Loucy (cell line): ENCODE measurements around the gene TDRD3.
"Not testable (repeated sequence)": the region's sequence is repeated elsewhere in the genome, so short reads cannot be mapped to it uniquely, and the experiment has no call there.

Experiments
- H2AFZ ChIP-seq: fragments of 200-600 bp; sonication (generic); 2 replicates; pipeline ENCODE4 v1.6.0; 2016; ENCODE audit warnings: antibody characterized with exemption, mild to moderate bottlenecking, low read length, moderate library complexity
- H3F3A ChIP-seq: fragments of 200-600 bp; 2 replicates; pipeline ENCODE4 v1.6.0; 2016; ENCODE audit warnings: antibody characterized with exemption, low read depth, mild to moderate bottlenecking
- H3K27me3 ChIP-seq: fragments of 200-600 bp; sonication (generic); 2 replicates; pipeline ENCODE4 v1.6.1; 2014; ENCODE audit warnings: low read length, mild to moderate bottlenecking; ENCODE audit not compliant: insufficient read depth, poor library complexity, severe bottlenecking
- H3K36me3 ChIP-seq: fragments of 200-600 bp; sonication (generic); 2 replicates; pipeline ENCODE4 v1.6.1; 2016; ENCODE audit warnings: low read length; ENCODE audit not compliant: insufficient read depth
- H3K4me1 ChIP-seq: fragments of 200-600 bp; sonication (generic); 2 replicates; pipeline ENCODE4 v1.5.1; 2014; ENCODE audit warnings: low read length, mild to moderate bottlenecking; ENCODE audit not compliant: insufficient read depth, poor library complexity, severe bottlenecking
- H3K4me2 ChIP-seq: fragments of 200-600 bp; sonication (generic); 2 replicates; pipeline ENCODE4 v1.6.0; 2014; ENCODE audit warnings: antibody characterized with exemption, low read length, low read depth, mild to moderate bottlenecking; ENCODE audit not compliant: poor library complexity, severe bottlenecking
- H3K4me3 ChIP-seq: fragments of 200-600 bp; sonication (generic); 2 replicates; pipeline ENCODE4 v1.5.1; 2014; ENCODE audit warnings: low read length, mild to moderate bottlenecking, mixed read lengths; ENCODE audit not compliant: poor library complexity, severe bottlenecking
- H3K79me2 ChIP-seq: fragments of 200-600 bp; sonication (generic); 2 replicates; pipeline ENCODE4 v1.6.1; 2014; ENCODE audit warnings: low read length; ENCODE audit not compliant: insufficient read depth
- H3K9ac ChIP-seq: fragments of 200-600 bp; sonication (generic); 2 replicates; pipeline ENCODE4 v1.6.0; 2014; ENCODE audit warnings: mild to moderate bottlenecking, low read depth, low read length, moderate library complexity; ENCODE audit not compliant: poor library complexity, severe bottlenecking
- H3K9me2 ChIP-seq: fragments of 200-600 bp; sonication (generic); replicated peaks from 2 replicates; pipeline ENCODE4 v1.6.1; 2016; ENCODE audit warnings: low read depth, low read length, mixed read lengths
- H3K9me3 ChIP-seq: fragments of 200-600 bp; sonication (generic); 2 replicates; pipeline ENCODE4 v1.6.1; 2014; ENCODE audit warnings: mild to moderate bottlenecking, antibody characterized with exemption, low read length, low read depth; ENCODE audit not compliant: insufficient read depth
- H4K20me1 ChIP-seq: fragments of 200-600 bp; sonication (generic); 2 replicates; pipeline ENCODE4 v1.6.0; 2014; ENCODE audit warnings: antibody characterized with exemption, low read length, mild to moderate bottlenecking; ENCODE audit not compliant: insufficient read depth, poor library complexity, severe bottlenecking
- EZH2phosphoT487 ChIP-seq: fragments of 200-600 bp; IDR thresholded peaks from 2 replicates; pipeline ENCODE4 v1.6.1; 2018; ENCODE audit warnings: antibody characterized with exemption, mild to moderate bottlenecking, moderate library complexity, borderline replicate concordance
- TF ChIP-seq, protein P1 (sequence below): fragments of 200-600 bp; sonication (generic); conservative IDR thresholded peaks from 2 replicates; pipeline ENCODE4 v1.5.1; 2014; ENCODE audit warnings: mild to moderate bottlenecking, antibody characterized with exemption, low read length

TDRD3 gene

DNA sequence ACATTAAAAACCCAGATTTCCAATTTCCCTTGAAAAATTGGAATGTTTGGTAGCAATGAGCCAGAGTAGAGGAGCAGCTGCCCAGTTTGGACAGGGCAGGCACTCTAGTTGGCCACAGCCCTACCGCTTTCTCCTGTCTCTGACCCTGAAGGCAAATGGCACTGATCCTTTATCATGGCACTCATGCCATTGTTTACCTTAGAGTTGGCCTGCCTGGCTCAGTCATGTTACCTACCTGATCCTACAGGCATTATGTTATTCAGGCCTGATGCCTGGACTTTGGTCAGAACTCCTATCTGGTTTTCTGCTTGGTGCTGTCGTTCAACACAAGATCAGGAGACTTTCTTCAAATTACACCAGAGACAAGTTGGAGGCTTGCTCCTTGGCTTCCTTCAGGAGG lies 24.9 kb upstream of the TDRD3 start:
- H3K9me2 ChIP-seq, result no peaks in the 10 kb centered on the region
- H3K27me3 ChIP-seq, result no peaks in the 10 kb centered on the region
- H2AFZ ChIP-seq, result no peak overlapping the region
- no peak overlapping the region for H3K4me3 ChIP-seq
- H3K9ac ChIP-seq, result no peak overlapping the region
- no peaks in the 10 kb centered on the region for H3K4me1 ChIP-seq
- no peaks in the 10 kb centered on the region for H3K79me2 ChIP-seq
- H3K9me3 ChIP-seq, result no peaks in the 10 kb centered on the region; the same call in 1 of the 2 replicates
- no peaks in the 10 kb centered on the region for H4K20me1 ChIP-seq
- no peaks in the 10 kb centered on the region for H3F3A ChIP-seq
- TF ChIP-seq, protein P1, sequence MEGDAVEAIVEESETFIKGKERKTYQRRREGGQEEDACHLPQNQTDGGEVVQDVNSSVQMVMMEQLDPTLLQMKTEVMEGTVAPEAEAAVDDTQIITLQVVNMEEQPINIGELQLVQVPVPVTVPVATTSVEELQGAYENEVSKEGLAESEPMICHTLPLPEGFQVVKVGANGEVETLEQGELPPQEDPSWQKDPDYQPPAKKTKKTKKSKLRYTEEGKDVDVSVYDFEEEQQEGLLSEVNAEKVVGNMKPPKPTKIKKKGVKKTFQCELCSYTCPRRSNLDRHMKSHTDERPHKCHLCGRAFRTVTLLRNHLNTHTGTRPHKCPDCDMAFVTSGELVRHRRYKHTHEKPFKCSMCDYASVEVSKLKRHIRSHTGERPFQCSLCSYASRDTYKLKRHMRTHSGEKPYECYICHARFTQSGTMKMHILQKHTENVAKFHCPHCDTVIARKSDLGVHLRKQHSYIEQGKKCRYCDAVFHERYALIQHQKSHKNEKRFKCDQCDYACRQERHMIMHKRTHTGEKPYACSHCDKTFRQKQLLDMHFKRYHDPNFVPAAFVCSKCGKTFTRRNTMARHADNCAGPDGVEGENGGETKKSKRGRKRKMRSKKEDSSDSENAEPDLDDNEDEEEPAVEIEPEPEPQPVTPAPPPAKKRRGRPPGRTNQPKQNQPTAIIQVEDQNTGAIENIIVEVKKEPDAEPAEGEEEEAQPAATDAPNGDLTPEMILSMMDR, result no peak
- no peak for TF ChIP-seq EZH2phosphoT487
- no peaks in the 10 kb centered on the region for H3K36me3 ChIP-seq
- H3K4me2 ChIP-seq, result no peak overlapping the region

DNA sequence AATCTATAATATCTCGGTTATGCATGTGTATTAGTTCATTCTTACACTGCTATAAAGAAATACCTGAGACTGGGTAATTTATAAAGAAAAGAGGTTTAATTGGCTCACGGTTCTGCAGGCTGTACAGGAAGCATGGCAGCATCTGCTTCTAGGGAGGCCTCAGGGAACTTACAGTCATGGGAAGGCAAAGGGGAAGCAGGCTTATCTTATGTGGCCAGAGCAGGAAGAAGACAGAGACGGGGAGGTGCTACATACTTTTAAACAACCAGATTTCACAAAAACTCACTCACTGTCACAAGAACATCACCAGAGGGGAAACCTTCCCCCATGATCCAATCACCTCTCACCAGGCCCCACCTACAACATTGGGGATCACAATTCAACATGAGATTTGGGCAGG lies 17.7 kb upstream of the TDRD3 start:
- H3K4me3 ChIP-seq, H3K9ac ChIP-seq, H3K36me3 ChIP-seq, H3K9me2 ChIP-seq, H3F3A ChIP-seq, H3K9me3 ChIP-seq, H4K20me1 ChIP-seq, H3K79me2 ChIP-seq, H3K4me2 ChIP-seq, H3K27me3 ChIP-seq, H3K4me1 ChIP-seq, H2AFZ ChIP-seq: not testable (repeated sequence)

DNA sequence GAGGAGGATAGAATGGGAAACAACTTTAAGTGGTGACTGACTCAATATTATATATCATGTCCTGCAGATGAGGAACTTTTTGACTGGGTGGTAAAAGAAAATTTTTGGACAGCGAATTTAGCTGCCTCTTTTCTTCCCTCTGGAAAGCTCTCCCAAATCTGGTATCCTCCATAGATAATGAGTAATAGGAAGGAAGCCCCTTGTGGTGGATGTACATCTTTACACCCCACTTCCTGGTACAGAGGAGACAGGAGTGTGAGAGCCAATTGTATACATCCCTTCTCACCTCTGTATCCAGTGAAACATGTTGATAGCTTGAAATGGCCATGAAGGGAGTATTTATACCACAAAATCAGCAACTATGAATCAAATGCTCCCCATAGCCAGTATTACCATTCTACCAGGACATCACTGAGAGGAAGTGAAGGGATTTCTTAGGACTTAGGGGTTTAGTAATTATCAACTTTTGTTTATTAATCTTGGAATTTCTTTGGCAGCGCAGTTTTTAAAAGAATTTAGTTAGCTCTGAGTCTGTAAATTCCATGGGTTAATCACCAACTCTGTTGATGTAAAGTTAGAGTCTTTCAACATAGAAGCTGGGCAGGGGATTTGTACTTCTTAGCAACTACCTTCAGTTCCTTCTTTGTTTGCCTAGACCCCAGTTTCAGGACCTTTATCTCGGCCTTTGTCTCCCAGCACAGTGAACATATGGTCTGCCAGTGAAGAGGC lies 17.0 kb upstream of the TDRD3 start:
- Histone ChIP-seq H3K9me3 (no peaks in the 10 kb centered on the region), H3F3A (no peaks in the 10 kb centered on the region), H3K79me2 (no peaks in the 10 kb centered on the region), H3K36me3 (no peaks in the 10 kb centered on the region), H3K4me3 (no peak overlapping the region), H4K20me1 (no peaks in the 10 kb centered on the region), H3K9me2 (no peaks in the 10 kb centered on the region), H3K4me2 (no peak overlapping the region), H3K27me3 (no peaks in the 10 kb centered on the region), H3K9ac (no peak overlapping the region), H3K4me1 (peaks cover 8% of the 10 kb centered on the region), H2AFZ (no peak overlapping the region)
- TF ChIP-seq EZH2phosphoT487, result no peak
- TF ChIP-seq, protein P1, result peak; percentile 28

DNA sequence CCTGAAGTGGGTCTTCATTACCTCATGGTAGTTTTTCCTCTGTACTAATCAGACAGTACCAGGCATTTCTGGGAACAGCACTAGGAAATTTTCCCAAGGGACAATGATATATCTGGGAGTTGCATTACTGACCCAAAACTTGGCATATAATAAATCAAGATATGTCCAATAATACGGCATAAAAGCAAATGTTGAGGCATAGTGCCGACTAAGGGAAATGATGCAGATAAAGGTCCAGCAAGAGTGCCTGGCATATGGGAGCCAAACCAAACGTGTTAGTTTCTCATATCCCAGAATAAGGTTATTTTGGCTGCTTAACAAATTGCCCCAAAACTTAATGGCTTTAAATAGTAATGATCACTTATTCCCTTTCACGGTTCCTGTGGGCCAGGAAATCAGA lies 12.1 kb upstream of the TDRD3 start:
- Histone ChIP-seq H3K79me2 (no peaks in the 10 kb centered on the region), H2AFZ (no peak overlapping the region), H3K36me3 (no peaks in the 10 kb centered on the region), H3F3A (no peaks in the 10 kb centered on the region), H3K9me3 (no peaks in the 10 kb centered on the region), H3K9me2 (no peaks in the 10 kb centered on the region), H3K4me3 (no peak overlapping the region), H3K4me2 (no peak overlapping the region), H3K4me1 (peaks cover 8% of the 10 kb centered on the region), H3K9ac (no peak overlapping the region), H3K27me3 (no peaks in the 10 kb centered on the region), H4K20me1 (no peaks in the 10 kb centered on the region)
- TF ChIP-seq EZH2phosphoT487, result no peak
- TF ChIP-seq, protein P1, result no peak
